Endothelial cell of hepatic sinusoid (primary cell): ENCODE results near the gene RCE1.

Experiments
- in situ Hi-C: cut with HindIII; loops from 2 replicates; pipeline ENCODE4 v1.10.0; 2017; ENCODE audit warnings: low sequenced_read_pairs

Gene RCE1

GRCh38 chr11:66856496-66857233 is 13.4 kb downstream of the RCE1 start, which contains the start of gene LRFN4:
Gene LRFN4, plus strand, starts transcription at chr11:66857064. Its CDS starts 681 bp downstream, at chr11:66857745.
- in situ Hi-C loops: no loop called here

GRCh38 chr11:66857234-66857926 is 14.1 kb downstream of the RCE1 start:
- in situ Hi-C loops: no loop called here

DNA sequence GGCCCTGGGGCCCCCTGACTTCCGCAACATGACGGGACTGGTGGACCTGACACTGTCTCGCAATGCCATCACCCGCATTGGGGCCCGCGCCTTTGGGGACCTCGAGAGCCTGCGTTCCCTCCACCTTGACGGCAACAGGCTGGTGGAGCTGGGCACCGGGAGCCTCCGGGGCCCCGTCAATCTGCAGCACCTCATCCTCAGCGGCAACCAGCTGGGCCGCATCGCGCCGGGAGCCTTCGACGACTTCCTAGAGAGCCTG is 14.6 kb downstream of the RCE1 start:
- in situ Hi-C loops: no loop called here

GRCh38 chr11:66858186-66858938 is 15.1 kb downstream of the RCE1 start:
- in situ Hi-C loops: no loop called here

- in situ Hi-C loops: no loop called here
Observed at GRCh38 chr11:66858939-66859685, 15.9 kb downstream of the RCE1 start.

DNA sequence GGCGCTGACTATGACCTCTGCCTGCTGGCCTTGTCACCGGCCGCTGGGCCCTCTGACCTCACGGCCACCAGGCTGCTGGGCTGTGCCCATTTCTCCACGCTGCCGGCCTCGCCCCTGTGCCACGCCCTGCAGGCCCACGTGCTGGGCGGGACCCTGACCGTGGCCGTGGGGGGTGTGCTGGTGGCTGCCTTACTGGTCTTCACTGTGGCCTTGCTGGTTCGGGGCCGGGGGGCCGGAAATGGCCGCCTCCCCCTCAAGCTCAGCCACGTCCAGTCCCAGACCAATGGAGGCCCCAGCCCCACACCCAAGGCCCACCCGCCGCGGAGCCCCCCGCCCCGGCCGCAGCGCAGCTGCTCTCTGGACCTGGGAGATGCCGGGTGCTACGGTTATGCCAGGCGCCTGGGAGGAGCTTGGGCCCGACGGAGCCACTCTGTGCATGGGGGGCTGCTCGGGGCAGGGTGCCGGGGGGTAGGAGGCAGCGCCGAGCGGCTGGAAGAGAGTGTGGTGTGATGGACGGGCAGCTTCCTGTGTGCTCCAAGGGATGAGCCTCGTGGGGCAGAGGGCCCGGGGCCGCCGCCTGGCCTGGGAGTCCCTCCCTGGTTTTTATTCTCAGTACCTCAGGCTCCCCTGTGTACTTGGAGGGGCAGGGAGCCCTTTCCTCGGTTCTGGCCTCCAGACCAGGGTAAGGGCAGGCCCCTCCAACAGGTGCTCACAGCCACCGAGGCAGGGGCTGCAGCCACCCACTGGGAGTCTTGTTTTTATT is 16.6 kb downstream of the RCE1 start:
- in situ Hi-C loops: no loop called here

DNA sequence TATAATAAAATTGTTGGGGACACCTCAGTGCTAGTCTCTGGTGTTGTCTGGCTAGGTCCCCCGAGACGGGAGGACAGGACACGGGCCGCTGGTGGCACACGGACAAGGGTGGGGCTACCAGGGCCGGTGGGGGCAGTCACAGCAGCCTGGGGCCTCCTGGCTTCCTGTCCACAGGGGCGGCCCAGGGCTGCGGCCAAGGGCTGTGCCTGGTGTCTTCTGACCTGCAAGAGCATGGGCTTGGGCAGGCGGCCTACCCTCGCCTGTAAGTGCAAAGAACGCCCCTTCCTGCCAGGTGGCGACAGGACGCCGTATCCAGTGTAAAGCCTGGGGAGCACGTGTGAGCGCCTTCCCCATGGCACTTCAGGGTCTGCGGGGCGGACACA is 17.2 kb downstream of the RCE1 start:
- in situ Hi-C loops: no loop called here

DNA sequence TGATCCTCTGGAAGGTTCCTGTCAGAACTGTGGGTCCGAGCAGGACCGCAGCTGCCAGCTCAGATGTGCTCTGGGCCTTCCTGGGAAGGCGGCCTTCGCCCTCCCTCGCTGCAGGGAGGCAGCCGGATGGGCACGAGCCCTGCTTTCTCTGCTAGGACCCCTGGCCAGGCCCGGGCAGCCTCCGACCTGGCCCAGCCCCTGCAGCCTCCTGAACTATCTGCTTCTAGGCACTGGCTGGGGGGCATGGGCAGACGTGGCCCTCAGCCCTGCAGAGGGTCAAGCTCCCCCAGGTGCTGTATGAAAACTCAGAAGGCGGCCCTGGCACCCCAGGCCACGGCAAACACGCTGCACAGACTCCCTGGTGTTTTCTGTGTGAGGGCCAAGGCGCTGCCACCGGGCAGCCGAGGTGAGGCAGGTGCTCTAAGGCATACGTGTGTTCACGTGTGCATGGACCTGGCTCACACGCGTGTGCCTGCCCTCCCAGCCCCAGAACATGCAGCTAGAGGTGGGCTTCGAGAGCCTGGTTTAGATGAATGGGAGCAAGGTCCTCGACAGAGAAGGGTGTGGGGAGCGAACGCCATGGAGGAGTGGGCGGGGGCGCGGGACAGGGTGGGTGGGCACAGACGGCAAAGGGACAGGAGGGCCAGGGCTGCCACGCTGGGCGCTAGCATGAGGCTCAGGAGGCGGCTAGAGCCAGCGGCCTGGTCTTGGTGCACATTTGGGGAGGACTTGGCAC is 18.0 kb downstream of the RCE1 start:
- in situ Hi-C loops: no loop called here

GRCh38 chr11:66861774-66862558 is 18.7 kb downstream of the RCE1 start:
- in situ Hi-C loops: no loop called here

DNA sequence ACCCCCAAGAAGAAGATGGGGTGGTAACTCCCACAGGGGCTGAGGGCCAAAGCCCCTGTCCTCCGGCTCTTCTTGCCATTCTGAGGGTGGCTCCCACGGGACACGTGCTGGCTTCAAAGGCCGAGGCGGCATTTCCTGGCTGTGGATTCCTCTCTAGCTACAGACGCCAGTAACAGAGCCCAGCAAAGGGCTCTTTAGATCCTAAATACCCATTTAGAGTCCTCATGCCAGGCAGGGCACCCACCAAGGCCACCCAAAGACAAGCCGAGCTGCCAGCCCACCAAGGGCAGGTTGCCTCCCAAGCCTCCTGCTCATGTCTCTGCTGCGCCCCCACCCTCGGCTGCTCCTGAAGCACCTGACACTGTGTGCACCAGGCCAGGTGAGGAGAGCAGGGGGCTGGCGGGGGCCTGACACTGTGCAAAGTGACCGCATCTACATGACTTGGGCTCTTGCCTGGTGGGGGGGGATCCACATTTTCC is 19.4 kb downstream of the RCE1 start:
- in situ Hi-C loops: no loop called here

GRCh38 chr11:66863428-66864125 is 20.3 kb downstream of the RCE1 start:
- in situ Hi-C loops: no loop called here

DNA sequence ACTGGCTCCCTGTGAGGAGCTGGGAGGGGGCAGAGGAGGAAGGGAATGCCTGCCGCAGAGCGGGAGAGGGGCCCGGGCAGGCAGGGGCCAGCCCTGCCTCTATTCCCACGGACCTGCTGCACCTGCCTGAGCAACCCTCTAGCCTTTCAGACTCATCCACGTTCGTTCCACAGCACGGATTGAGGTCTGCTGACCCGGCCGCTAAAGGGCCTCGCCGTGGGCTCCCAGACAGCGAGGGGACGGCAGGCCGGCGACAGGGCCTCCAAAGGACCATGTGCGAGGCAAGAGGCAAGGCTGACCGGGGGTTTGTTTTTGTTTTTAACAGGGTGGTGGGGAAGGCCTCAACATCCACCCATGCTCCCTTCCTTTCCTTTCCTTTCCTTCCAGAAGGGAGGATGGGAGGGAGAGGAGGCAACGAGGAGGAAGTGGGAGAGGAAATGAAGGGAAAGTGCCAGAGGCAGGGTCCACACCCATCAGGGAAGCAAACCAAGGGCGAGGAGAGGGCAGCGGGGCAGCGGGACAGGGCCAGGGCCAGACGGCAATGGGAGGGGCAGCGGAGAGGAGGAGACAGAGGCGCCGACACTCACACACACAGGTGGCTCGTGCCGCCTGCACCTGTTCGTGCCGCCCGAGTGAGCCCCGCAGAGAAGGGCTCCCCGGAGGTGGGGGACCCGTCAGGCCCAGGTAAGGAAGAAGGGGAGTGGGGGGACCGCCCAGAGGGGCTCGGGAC is 21.1 kb downstream of the RCE1 start:
- in situ Hi-C loops: no loop called here

DNA sequence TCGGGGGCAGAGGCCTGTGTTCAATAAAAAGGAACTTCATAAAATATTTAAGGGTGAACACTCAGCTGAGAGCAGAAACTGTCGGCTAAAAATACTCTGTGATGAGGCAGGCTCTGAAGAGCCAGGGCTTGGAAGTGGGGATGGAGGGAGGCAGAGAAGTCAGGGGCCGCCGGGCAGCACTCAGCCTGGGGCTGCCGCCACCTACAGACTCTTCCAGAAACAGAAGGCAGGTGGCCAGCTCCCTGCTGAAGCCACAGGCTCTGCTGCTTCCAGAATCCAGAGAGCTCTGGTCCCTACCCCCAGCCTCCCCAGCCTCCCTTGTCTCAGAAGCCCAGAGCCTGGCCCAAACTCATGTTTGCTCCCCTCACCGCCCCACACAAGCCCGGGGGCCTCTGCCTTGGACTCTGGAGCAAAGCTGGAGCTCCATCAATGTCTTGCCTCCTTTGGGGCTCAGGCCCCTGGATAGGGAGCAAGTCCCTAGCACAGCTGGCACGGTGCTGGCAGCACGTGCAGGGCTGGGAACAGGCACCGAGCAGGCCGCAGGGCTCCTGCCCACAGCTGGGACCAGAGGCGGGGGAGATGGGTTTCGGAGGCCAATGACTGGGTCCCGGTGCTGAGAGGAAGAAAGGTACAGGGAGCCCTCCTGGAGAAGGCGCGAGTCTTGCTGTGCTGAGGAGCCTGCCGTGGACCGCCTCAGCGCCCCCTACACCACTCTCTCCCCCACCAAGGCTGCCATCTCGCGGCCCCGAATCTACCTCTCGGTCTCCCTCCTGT is 21.9 kb downstream of the RCE1 start:
- in situ Hi-C loops: no loop called here

GRCh38 chr11:66866007-66866406 is 22.8 kb downstream of the RCE1 start:
- in situ Hi-C loops: no loop called here

- in situ Hi-C loops: no loop called here
Observed at GRCh38 chr11:66866511-66866986, 23.3 kb downstream of the RCE1 start.

- in situ Hi-C loops: no loop called here
Observed at GRCh38 chr11:66867425-66868040, 24.3 kb downstream of the RCE1 start.
